Measurements from ENCODE around the gene RFX1. TPM values are rescaled to one million over a fixed set of nuclear protein-coding genes. Genes with fewer than 3 reads are reported as not detected.

Gene RFX1
- total and polyA plus RNA-seq, 9 of the 15 experiments (the other 6 are each of a cell fraction or from before 2014, with no cell fraction given): 0.14 to 19.3 (median 1.2) TPM

- in situ Hi-C loops (cut with MboI): no loop called here
- TF ChIP-seq ZNF253 (CRISPR knock-in tag; conservative IDR thresholded peaks at IDR 0.05) (no peak), NRF1 (conservative IDR thresholded peaks at IDR 0.05 in 1 of 2, IDR thresholded peaks at IDR 0.05 in 1 of 2) (peak; percentile 19 to 35; a peak in 1 of 4 replicates), NCOA4 (IDR thresholded peaks at IDR 0.05; ENCODE audit: partially characterized antibody) (no peak), NFATC3 (IDR thresholded peaks at IDR 0.05) (no peak), ELF1 (tag; IDR thresholded peaks at IDR 0.05) (0 out of 2 replicates have a peak, but pooled peaks have one; percentile 39), GABPA (tag; conservative IDR thresholded peaks at IDR 0.05; ENCODE audit: low read depth) (peak; percentile 73), SMARCA4 (IDR thresholded peaks at IDR 0.05) (0 out of 2 replicates have a peak, but pooled peaks have one; percentile 48), ETV5 (CRISPR knock-in tag; IDR thresholded peaks at IDR 0.05; ENCODE audit: low read depth) (peak; percentile 80), ZNF282 (CRISPR knock-in tag; IDR thresholded peaks at IDR 0.05) (no peak), POLR2AphosphoS2 (IDR thresholded peaks at IDR 0.05; ENCODE audit: low read length) (no peak), NR2C2 (CRISPR knock-in tag; IDR thresholded peaks at IDR 0.05) (no peak), NR2C2 (tag; IDR thresholded peaks at IDR 0.05) (peak; percentile 83), ZNF766 (CRISPR knock-in tag; conservative IDR thresholded peaks at IDR 0.05) (no peak), CGGBP1 (CRISPR knock-in tag; IDR thresholded peaks at IDR 0.05) (no peak), NFIC (IDR thresholded peaks at IDR 0.05) (peak; percentile 84), ARID1B (IDR thresholded peaks at IDR 0.05) (0 out of 2 replicates have a peak, but pooled peaks have one; percentile 14)
These were observed 17.5 kb upstream of the RFX1 start for GRCh38 chr19:14023404-14024235.

More at GRCh38 chr19:14023404-14024235, 17.5 kb upstream of the RFX1 start:
- DNase-seq (ENCODE audit: extremely low read depth in 1 of 4, low spot score in 3 of 4): peak; percentile 67 to 87 (median 74)
- no TSS peak for BruUV-seq (replicated peaks)
- H3K27ac ChIP-seq (ENCODE audit: extremely low read depth, low read depth, low read length): peak overlapping the region; percentile 35
- no peak overlapping the region for H3K4me3 ChIP-seq
- H4K20me1 ChIP-seq (replicated peaks; ENCODE audit: control insufficient read depth, insufficient read depth, low read length): no peaks in the 10 kb centered on the region
- FAIRE-seq: peak; percentile 88
- peak overlapping the region; percentile 83 for H2AFZ ChIP-seq (ENCODE audit: low read depth, low read length)
- H3K4me2 ChIP-seq (ENCODE audit: insufficient read depth, low read length): peak overlapping the region; percentile 40; the same call in 1 of the 2 replicates
- CTCF ChIA-PET (ENCODE audit: low intra/inter-chr PET ratio): no interaction called here
- intact Hi-C loops (cut with micrococcal nuclease): no loop called here
- WGBS (ENCODE audit: insufficient coverage, low coverage, missing lambda C conversion rate): 51% methylated on average over 9 of the region's 9 CpGs
- no peaks in the 10 kb centered on the region for H3K27me3 ChIP-seq (ENCODE audit: control insufficient read depth in 2 of 2, insufficient read depth in 2 of 2, low read length in 2 of 2)
- H3K9ac ChIP-seq (ENCODE audit: insufficient read depth in 1 of 2, low read depth in 2 of 2, low read length in 2 of 2): 0 out of 4 replicates have a peak overlapping the region, but pooled peaks of 1 of the 2 experiments have one; percentile 24
- H3K79me2 ChIP-seq (ENCODE audit: control insufficient read depth, insufficient read depth, low read length): no peaks in the 10 kb centered on the region
- peak; percentile 90 for ATAC-seq
- POLR2A ChIA-PET: interaction anchor here (1.8 kb wide), 1 partner anchor 17 kb away, joined by 7 read pairs; the partner anchor contains the start of gene RFX1
- no peaks in the 10 kb centered on the region; the same call in 1 of the 2 replicates for H3K9me3 ChIP-seq (replicated peaks; ENCODE audit: control insufficient read depth, insufficient read depth, low read depth, low read length)
- H3K9me1 ChIP-seq (ENCODE audit: control insufficient read depth, insufficient read depth, low read length): no peaks in the 10 kb centered on the region
- no peaks in the 10 kb centered on the region for H3K36me3 ChIP-seq (ENCODE audit: control insufficient read depth, insufficient read depth, low read length)
- peaks cover 22 to 30% of the 10 kb centered on the region in 2 experiments for H3K4me1 ChIP-seq (replicated peaks in 1 of 2; ENCODE audit: control insufficient read depth in 2 of 2, insufficient read depth in 2 of 2, low read length in 2 of 2)
